ENCODE measurements around the gene KHDRBS1. TPM values are rescaled to one million over a fixed set of nuclear protein-coding genes. Genes with fewer than 3 reads are reported as not detected.
A peak's percentile ranks its signal among the peaks of the same experiment; 100 is the strongest.
"Not testable (repeated sequence)": the region's sequence is repeated elsewhere in the genome, so short reads cannot be mapped to it uniquely, and the experiment has no call there.

The KHDRBS1 gene
- total RNA-seq, 2 donors from 2014 or later: 140 to 177 TPM

GRCh38 chr1:32065613-32066488, 52.2 kb downstream of the KHDRBS1 start:
- H3K36me3 Mint-ChIP-seq (ENCODE audit: low read depth): peaks cover 22% of the 10 kb centered on the region
- H3K4me3 Mint-ChIP-seq, H3K27ac Mint-ChIP-seq, H3K27me3 Mint-ChIP-seq, H3K4me1 Mint-ChIP-seq, H3K9me3 Mint-ChIP-seq: not testable (repeated sequence)
- peak; percentile 39 for ATAC-seq (replicated peaks)

GRCh38 chr1:32066489-32066873, 52.8 kb downstream of the KHDRBS1 start:
- no peaks in the 10 kb centered on the region for H3K9me3 Mint-ChIP-seq
- peaks cover 16% of the 10 kb centered on the region for H3K36me3 Mint-ChIP-seq (ENCODE audit: low read depth)
- peak; percentile 38 for ATAC-seq (replicated peaks)
- no peaks in the 10 kb centered on the region for H3K4me1 Mint-ChIP-seq
- no peak overlapping the region for H3K4me3 Mint-ChIP-seq
- no peak overlapping the region for H3K27ac Mint-ChIP-seq
- no peaks in the 10 kb centered on the region for H3K27me3 Mint-ChIP-seq

- H3K4me3 Mint-ChIP-seq: no peak overlapping the region
- H3K27ac Mint-ChIP-seq: no peak overlapping the region
- ATAC-seq (replicated peaks): no peak
- H3K9me3 Mint-ChIP-seq: no peaks in the 10 kb centered on the region
- H3K4me1 Mint-ChIP-seq: peaks cover 15% of the 10 kb centered on the region
- no peaks in the 10 kb centered on the region for H3K27me3 Mint-ChIP-seq
- H3K36me3 Mint-ChIP-seq (ENCODE audit: low read depth): peaks cover 16% of the 10 kb centered on the region
These were observed 55.4 kb downstream of the KHDRBS1 start for GRCh38 chr1:32068957-32069588.

GRCh38 chr1:32071758-32072621, 58.3 kb downstream of the KHDRBS1 start:
- H3K4me1 Mint-ChIP-seq: peaks cover 21% of the 10 kb centered on the region
- peak; percentile 66 for ATAC-seq (replicated peaks)
- no peaks in the 10 kb centered on the region for H3K9me3 Mint-ChIP-seq
- H3K36me3 Mint-ChIP-seq (ENCODE audit: low read depth): peaks cover 37% of the 10 kb centered on the region
- peak overlapping the region; percentile 89 for H3K4me3 Mint-ChIP-seq
- H3K27ac Mint-ChIP-seq: peak overlapping the region; percentile 89
- no peaks in the 10 kb centered on the region for H3K27me3 Mint-ChIP-seq

GRCh38 chr1:32072622-32073298, 59.1 kb downstream of the KHDRBS1 start, which contains the start of gene TMEM39B:
Gene TMEM39B, plus strand, starts transcription at chr1:32072939. Its CDS starts 109 bp downstream, at chr1:32073048.
- H3K27ac Mint-ChIP-seq: peak within 1 kb of the TSS; percentile 89
- ATAC-seq (replicated peaks): peak; percentile 88
- peaks cover 29% of the 10 kb centered on the region for H3K4me1 Mint-ChIP-seq
- H3K36me3 Mint-ChIP-seq (ENCODE audit: low read depth): peaks cover 44% of the 10 kb centered on the region
- H3K27me3 Mint-ChIP-seq: no peaks in the 10 kb centered on the region
- no peaks in the 10 kb centered on the region for H3K9me3 Mint-ChIP-seq
- H3K4me3 Mint-ChIP-seq: peak within 1 kb of the TSS; percentile 89

GRCh38 chr1:32073299-32074229, 59.9 kb downstream of the KHDRBS1 start:
- ATAC-seq (replicated peaks): no peak
- Mint-ChIP-seq H3K9me3 (no peaks in the 10 kb centered on the region), H3K4me1 (peaks cover 29% of the 10 kb centered on the region), H3K27me3 (no peaks in the 10 kb centered on the region), H3K4me3 (peak overlapping the region; percentile 89), H3K27ac (peak overlapping the region; percentile 89), H3K36me3 (ENCODE audit: low read depth) (peaks cover 52% of the 10 kb centered on the region)

GRCh38 chr1:32074841-32075240, 61.2 kb downstream of the KHDRBS1 start:
- no peak for ATAC-seq (replicated peaks)
- Mint-ChIP-seq H3K9me3 (no peaks in the 10 kb centered on the region), H3K4me1 (peaks cover 29% of the 10 kb centered on the region), H3K4me3 (peak overlapping the region; percentile 89), H3K27me3 (no peaks in the 10 kb centered on the region), H3K27ac (peak overlapping the region; percentile 89), H3K36me3 (ENCODE audit: low read depth) (peaks cover 65% of the 10 kb centered on the region)

- Mint-ChIP-seq H3K4me1 (peaks cover 20% of the 10 kb centered on the region), H3K27me3 (no peaks in the 10 kb centered on the region), H3K36me3 (ENCODE audit: low read depth) (peaks cover 83% of the 10 kb centered on the region), H3K9me3 (no peaks in the 10 kb centered on the region), H3K27ac (peak overlapping the region; percentile 64), H3K4me3 (no peak overlapping the region)
- no peak for ATAC-seq (replicated peaks)
These were observed 63.8 kb downstream of the KHDRBS1 start for GRCh38 chr1:32077451-32077850.

- H3K27me3 Mint-ChIP-seq: no peaks in the 10 kb centered on the region
- ATAC-seq (replicated peaks): no peak
- H3K4me3 Mint-ChIP-seq: no peak overlapping the region
- H3K9me3 Mint-ChIP-seq: no peaks in the 10 kb centered on the region
- H3K36me3 Mint-ChIP-seq (ENCODE audit: low read depth): peaks cover 87% of the 10 kb centered on the region
- H3K27ac Mint-ChIP-seq: no peak overlapping the region
- peaks cover 7% of the 10 kb centered on the region for H3K4me1 Mint-ChIP-seq
These were observed 68.4 kb downstream of the KHDRBS1 start for GRCh38 chr1:32082022-32082421.

GRCh38 chr1:32086381-32086780, 72.7 kb downstream of the KHDRBS1 start:
- H3K27ac Mint-ChIP-seq, H3K4me1 Mint-ChIP-seq: not testable (repeated sequence)

GRCh38 chr1:32091176-32091575, 77.5 kb downstream of the KHDRBS1 start:
- H3K27ac Mint-ChIP-seq: no peak overlapping the region
- H3K4me1 Mint-ChIP-seq: no peaks in the 10 kb centered on the region
- H3K27me3 Mint-ChIP-seq: no peaks in the 10 kb centered on the region
- no peak for ATAC-seq (replicated peaks)
- no peak overlapping the region for H3K4me3 Mint-ChIP-seq
- peaks cover 85% of the 10 kb centered on the region for H3K36me3 Mint-ChIP-seq (ENCODE audit: low read depth)
- no peaks in the 10 kb centered on the region for H3K9me3 Mint-ChIP-seq

More at GRCh38 chr1:32086381-32086780, 72.7 kb downstream of the KHDRBS1 start:
- not testable (repeated sequence) for H3K27me3 Mint-ChIP-seq; H3K4me3 Mint-ChIP-seq; H3K9me3 Mint-ChIP-seq; ATAC-seq (replicated peaks)
- H3K36me3 Mint-ChIP-seq (ENCODE audit: low read depth): peaks cover 81% of the 10 kb centered on the region

GRCh38 chr1:32091591-32091990, 77.9 kb downstream of the KHDRBS1 start:
- Mint-ChIP-seq H3K27ac (no peak overlapping the region), H3K36me3 (ENCODE audit: low read depth) (peaks cover 86% of the 10 kb centered on the region), H3K4me1 (no peaks in the 10 kb centered on the region), H3K4me3 (no peak overlapping the region), H3K9me3 (no peaks in the 10 kb centered on the region), H3K27me3 (no peaks in the 10 kb centered on the region)
- no peak for ATAC-seq (replicated peaks)

Data from activated T-helper 17 cell treated with anti-CD3 and anti-CD28 coated beads, Interleukin-2, amount 50 U/mL, for 72 hours (primary cell).